HG03039 (cell line): Measurements from ENCODE around the gene KRT36.

Experiments used
- ATAC-seq: cut with Tn5 transposase; IDR thresholded peaks from one replicate; pipeline ENCODE4 v1.9.1; 2021; ENCODE audit warnings: mild to moderate bottlenecking, moderate library complexity; ENCODE audit not compliant: unreplicated experiment

Gene KRT36

DNA sequence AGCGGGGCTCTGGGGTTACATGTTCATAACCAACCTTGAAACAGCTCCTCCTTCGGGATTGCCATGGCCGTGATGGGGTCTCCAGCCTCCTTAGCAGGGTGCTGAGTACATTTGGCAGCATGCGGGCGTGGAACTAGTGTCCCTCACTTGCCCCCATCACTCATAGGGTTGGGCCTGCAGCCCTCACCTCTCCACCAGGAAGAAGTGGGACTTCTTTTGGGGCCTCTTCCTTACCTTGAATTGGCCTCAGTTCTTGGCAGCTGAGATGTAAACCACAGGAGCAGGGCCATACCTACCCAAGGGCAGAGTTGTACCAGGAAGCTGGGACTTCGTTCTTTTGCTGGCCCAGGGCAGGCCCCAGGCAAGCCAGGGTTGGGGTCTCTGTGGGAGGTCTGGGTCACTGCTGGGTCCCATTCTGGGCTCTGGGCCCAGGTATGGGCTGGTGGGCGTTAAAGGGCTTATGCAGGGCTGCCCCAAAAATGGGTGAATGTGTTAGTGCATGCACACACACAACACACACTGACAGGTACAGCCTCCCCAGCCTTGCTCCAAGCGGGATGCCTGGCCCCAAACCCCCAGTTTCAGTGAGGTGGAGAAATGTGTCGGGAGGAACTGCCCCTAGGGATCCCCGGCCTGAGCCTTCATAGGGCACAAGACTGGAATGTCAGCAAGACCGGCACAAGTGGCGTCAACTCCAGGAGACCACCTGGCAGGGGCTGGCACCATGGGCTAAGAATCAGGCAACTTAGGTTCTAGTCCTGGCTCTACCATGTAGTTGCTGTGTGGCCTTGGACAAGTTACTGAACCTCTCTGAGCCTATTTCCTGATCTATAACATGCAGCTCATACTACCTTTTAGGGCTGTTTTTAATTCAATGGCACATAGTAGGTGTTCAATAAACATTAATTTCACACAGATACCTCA lies 32.9 kb upstream of the KRT36 start:
- no peak for ATAC-seq

GRCh38 chr17:41521574-41522261 lies 32.0 kb upstream of the KRT36 start:
- no peak for ATAC-seq

DNA sequence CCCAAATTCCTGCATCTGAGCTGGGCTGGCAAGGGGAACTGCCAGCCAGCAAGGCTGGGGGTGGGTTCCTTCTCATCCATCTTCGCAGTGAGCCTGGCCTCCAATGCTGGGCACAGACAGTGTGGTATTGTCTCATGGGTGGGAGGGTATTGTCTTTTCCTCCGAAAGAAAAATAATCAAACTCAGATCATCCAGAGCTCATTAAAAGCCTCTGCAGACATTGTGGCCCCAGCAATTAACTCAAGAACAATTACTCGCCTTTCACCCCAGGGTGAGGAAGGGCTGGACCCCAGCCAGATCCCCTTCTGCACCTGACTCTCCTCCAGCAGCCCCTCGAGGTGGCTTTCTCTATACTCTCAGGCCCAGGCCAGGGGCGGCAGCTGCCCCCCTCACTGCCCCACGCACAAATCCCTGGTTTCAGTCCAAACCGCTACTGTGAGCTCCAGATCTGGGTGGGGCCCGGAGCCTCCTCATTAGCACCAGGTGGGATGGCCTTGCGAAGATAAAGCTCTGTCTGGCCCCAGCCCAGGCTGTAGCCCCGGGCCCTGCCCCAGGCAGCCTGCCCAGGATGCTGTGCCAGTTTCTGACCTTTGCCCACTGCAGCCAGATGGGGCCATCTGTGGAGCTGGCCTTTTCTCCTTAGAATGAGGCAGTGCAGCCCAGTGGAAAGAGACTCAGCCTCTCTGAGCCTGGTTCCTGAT lies 31.3 kb upstream of the KRT36 start:
- ATAC-seq, result no peak

- ATAC-seq, result no peak
Observed at GRCh38 chr17:41519501-41520224, 30.0 kb upstream of the KRT36 start.

- ATAC-seq, result no peak
Observed at GRCh38 chr17:41518789-41519449, 29.2 kb upstream of the KRT36 start, which contains the start of gene KRT15. Gene KRT15, minus strand, starts transcription at chr17:41518890. Its CDS starts 63 bp downstream, at chr17:41518827.

DNA sequence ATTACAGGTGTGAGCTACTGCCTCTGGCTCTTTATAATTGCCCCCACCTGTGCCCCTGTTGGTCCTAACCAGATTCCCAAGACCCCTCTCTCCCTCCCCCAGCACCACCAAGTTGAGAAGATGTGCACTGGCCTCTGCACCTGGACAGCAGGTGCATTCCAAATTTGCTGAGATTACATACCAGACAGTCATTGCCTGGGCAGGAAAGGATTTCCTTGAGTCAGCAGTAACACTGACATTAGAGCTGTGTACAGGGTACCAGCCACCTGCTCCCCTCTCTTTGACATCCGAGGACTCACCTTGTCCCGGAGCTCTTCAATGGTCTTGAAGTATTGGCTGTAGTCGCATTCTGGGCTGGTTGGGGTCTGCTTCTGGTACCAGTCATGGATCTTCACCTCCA lies 28.3 kb upstream of the KRT36 start:
- ATAC-seq, result no peak

DNA sequence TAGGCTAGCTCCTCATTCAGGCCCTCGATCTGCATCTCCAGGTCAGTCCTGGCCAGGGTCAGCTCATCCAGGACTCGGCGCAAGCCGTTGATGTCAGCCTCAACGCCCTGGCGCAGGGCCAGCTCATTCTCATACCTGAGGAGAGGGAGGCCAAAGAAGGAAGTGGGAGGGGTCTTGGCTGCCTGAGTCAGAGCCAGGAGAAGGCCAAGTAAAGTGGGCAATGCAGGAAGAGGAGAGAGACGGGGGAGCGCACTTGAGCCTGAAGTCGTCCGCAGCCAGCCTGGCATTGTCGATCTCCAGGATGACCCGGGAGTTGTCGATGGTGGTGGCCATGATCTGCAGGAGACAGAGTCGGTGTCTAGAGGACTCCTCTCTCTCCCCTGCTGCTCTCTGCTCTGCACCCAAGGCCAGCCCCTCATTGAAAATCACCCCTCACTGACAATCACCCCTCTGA lies 27.1 kb upstream of the KRT36 start:
- ATAC-seq, result no peak

DNA sequence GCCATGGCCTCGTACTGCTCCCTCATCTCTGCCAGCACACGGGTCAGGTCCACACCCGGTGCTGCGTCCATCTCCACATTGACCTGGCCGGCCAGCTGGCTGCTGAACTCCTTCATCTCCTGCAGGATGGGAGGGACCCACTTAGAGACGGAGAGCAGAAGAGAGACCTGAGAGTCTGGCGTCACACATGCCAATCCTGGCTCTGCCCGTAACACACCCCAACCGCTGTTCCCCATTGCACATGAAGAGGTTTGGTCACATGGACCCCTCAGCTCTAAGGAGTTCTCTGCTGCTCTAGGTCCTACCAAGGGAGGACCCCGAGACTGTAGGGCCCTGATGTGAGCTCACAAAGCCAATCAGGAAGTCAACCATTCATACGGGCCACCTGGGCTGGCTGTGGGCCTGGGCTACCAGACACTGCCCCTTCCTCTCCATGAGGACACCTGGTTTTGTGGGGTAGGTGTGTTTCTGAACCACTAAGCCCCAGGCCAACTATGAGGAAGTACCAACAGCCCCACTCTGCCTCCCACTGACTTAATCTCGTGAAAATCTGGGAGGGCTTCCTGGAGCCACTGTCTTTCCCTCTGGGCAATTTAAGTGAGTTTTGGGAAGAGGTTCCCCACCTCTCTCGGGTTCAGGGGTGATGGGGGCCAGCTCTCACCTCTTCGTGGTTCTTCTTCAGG lies 26.6 kb upstream of the KRT36 start:
- no peak for ATAC-seq

- ATAC-seq, result no peak
Observed at GRCh38 chr17:41513168-41513547, 23.4 kb upstream of the KRT36 start.

DNA sequence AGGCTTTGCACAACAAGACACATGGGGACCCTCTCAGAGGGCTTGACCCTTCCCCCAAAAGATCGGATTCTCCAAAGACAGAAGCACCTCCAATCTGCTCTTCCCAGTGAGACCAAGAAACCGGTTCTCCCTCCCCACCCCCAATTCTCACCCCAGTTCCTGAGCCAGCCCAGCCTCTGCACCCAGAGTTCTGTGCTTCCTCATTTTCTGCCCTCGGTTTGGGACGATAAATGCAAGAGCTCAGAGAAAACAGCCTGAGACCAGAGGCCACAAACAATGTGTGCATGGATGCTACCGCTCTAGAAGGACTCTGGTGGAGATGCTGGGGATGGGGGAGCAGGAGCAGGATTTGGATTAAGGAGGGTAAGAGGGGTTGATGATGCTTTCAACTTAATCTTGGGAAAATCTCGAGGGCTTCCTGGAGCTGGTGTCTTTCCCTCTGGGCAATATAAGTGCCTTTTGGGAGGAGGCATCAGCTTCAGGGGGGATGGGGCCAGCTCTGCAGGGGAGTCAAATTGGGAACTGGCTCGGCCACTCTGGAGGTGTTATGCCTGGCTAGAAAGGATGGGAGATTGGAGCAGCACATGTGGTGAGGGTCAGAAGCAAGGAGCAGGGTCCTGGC lies 22.9 kb upstream of the KRT36 start:
- ATAC-seq, result no peak

GRCh38 chr17:41511716-41512115 lies 22.0 kb upstream of the KRT36 start:
- no peak for ATAC-seq

GRCh38 chr17:41511116-41511515 lies 21.4 kb upstream of the KRT36 start:
- ATAC-seq, result no peak

- ATAC-seq, result no peak
Observed at GRCh38 chr17:41510251-41511065, 20.7 kb upstream of the KRT36 start.

DNA sequence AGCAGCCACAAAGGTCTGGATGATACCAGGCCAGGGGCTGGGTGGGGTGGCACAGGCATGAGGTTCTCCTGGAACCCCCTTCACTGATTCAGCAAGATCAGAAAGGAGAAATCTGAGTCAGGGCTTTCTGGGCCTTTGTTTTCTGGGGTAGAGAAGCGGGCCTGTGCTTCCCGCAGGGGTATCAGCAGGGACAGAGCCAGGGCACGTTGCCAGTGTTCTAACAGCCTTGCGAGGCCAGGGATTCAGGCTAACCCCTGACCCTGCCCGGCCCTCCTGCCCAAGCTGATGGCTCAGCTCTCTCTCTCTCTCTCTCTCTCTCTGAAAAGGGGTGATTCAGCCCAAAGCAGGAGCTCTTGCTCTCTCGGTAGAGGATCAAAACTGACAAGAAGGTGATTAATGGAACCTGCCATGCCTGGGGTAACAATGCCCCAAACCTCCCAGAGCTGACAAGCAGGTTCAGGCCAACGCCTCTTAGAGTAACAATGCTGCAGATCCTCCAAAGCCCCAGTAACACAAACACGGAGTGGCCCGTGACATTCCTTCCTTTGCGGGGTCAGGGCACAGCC lies 17.7 kb upstream of the KRT36 start:
- ATAC-seq, result no peak

DNA sequence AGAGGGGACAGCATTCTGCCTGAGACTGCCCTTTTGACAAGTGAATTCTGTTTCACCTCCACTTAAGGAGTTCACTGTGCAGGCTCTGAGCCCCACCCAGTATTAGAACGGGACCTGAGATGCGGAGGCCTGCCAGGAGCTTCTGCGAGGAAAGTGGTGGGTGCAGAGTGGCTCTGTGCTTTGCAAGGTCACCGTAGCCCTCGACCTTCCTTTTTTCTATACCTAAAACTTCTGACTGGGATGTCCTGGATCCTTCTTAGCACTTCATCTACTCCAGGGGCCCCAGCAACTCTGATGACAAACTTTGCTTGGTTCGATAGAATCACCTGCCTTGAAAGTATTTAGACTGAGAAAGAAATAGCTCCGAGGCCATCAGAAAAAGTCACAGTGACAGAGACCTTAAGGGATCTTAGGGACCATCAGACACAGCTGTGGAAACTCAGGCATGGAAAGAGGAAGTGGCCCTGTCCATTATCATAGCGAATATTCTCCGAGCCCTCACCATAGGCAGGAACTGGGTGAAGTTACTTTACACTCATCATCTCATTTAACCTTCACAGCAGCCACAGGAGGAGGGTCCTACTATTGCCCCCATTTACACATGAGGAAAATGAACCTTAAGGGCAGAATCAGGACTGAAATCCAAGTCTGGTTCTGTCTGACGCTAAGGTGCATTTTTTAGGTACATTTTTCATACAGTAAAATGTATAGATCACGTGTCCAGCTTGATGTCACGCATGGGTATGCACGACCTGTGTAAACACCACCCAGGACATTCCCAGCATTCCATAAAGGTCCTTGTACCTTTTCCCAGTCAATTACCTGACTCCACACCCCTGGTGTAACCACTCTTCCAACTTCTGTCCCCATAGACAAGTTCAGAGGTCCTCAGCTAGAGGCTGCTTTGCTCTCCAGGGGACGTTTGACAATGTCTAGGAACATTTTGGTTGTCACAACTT lies 16.4 kb upstream of the KRT36 start:
- ATAC-seq, result no peak

GRCh38 chr17:41505007-41505808 lies 15.5 kb upstream of the KRT36 start, which contains the start of gene KRT13:
Gene KRT13, minus strand, starts transcription at chr17:41505612. Its CDS starts 62 bp downstream, at chr17:41505550.
- no peak for ATAC-seq
